Endothelial cell of umbilical vein (primary cell): Measurements from ENCODE around the gene RAB3IP.

Experiments
- CTCF ChIP-seq, 2 donors: IDR thresholded peaks; 1 replicate in 1 of 2; 2 replicates in 1 of 2; pipeline ENCODE4 v1.5.1; 2011; ENCODE audit warnings: low read length in 2 of 2, mild to moderate bottlenecking in 2 of 2, moderate library complexity in 2 of 2, control low read depth in 1 of 2, inconsistent platforms in 1 of 2, low read depth in 1 of 2; ENCODE audit not compliant: insufficient read depth in 1 of 2; ENCODE audit errors: extremely low read depth in 1 of 2
- EZH2 ChIP-seq: IDR thresholded peaks from 2 replicates; pipeline ENCODE4 v1.6.1; 2012; ENCODE audit warnings: borderline replicate concordance, low read depth, mild to moderate bottlenecking, moderate library complexity, low read length, inconsistent platforms; ENCODE audit not compliant: severe bottlenecking
- FOS ChIP-seq: IDR thresholded peaks from 2 replicates; pipeline ENCODE4 v1.6.1; 2011; ENCODE audit warnings: mild to moderate bottlenecking, low read length, moderate library complexity, borderline replicate concordance; ENCODE audit not compliant: insufficient read depth
- GATA2 ChIP-seq: IDR thresholded peaks from 2 replicates; pipeline ENCODE4 v1.7.0; 2011; ENCODE audit warnings: low read depth, mild to moderate bottlenecking, moderate library complexity, mixed read lengths, low read length; ENCODE audit not compliant: insufficient read length, insufficient read depth
- JUN ChIP-seq: IDR thresholded peaks from 2 replicates; pipeline ENCODE4 v1.6.1; 2011; ENCODE audit warnings: borderline replicate concordance, low read depth; ENCODE audit not compliant: insufficient read length, insufficient read depth
- MAX ChIP-seq: IDR thresholded peaks from 2 replicates; pipeline ENCODE4 v1.6.1; 2011; ENCODE audit not compliant: insufficient read depth, insufficient read length
- MYC ChIP-seq: IDR thresholded peaks from one replicate; pipeline ENCODE4 v1.6.1; 2011; ENCODE audit warnings: mild to moderate bottlenecking, low read depth, low read length
- POLR2A ChIP-seq: IDR thresholded peaks from 2 replicates; pipeline ENCODE4 v1.6.1; 2012; ENCODE audit warnings: low read depth, mild to moderate bottlenecking, control low read depth, low read length
- POLR2AphosphoS5 ChIP-seq: IDR thresholded peaks from 2 replicates; pipeline ENCODE4 v1.6.1; 2012; ENCODE audit warnings: low read depth, mild to moderate bottlenecking, control low read depth, low read length, moderate library complexity; ENCODE audit not compliant: insufficient read depth

- TF ChIP-seq POLR2A = no peak
- TF ChIP-seq POLR2AphosphoS5 = no peak
- TF ChIP-seq CTCF (IDR thresholded peaks at IDR 0.05; ENCODE audit: extremely low read depth in 1 of 2, insufficient read depth in 1 of 2, low read depth in 1 of 2, low read length in 2 of 2) = no peak
- TF ChIP-seq MAX = no peak
- TF ChIP-seq EZH2 = no peak
- TF ChIP-seq FOS = no peak
- TF ChIP-seq GATA2 = no peak
- no peak for TF ChIP-seq MYC
- no peak for TF ChIP-seq JUN
Measured at GRCh38 chr12:69824966-69825560, 86.4 kb downstream of the RAB3IP start, which contains the start of gene MYRFL.
